Gastrocnemius medialis (tissue), 4 donors: ENCODE data around the gene MIB2.

Experiments
- POLR2A ChIP-seq, 2 donors: fragments of 450-650 bp; IDR thresholded peaks; one replicate each; pipeline ENCODE4 v1.6.1; 2017; ENCODE audit warnings: antibody characterized with exemption in 2 of 2, mild to moderate bottlenecking in 2 of 2, moderate library complexity in 2 of 2
- TF ChIP-seq, protein P1 (sequence below), 5 experiments: fragments of 450-650 bp in 3 of 5; fragments of 200-600 bp in 2 of 5; sonication (generic) in 2 of 5; IDR thresholded peaks in 4 of 5; conservative IDR thresholded peaks in 1 of 5; 1 replicate in 4 of 5; 2 replicates in 1 of 5; pipeline ENCODE4 v1.5.1; 2016 to 2019; ENCODE audit warnings: antibody characterized with exemption in 5 of 5, mild to moderate bottlenecking in 3 of 5, moderate library complexity in 3 of 5

DNA sequence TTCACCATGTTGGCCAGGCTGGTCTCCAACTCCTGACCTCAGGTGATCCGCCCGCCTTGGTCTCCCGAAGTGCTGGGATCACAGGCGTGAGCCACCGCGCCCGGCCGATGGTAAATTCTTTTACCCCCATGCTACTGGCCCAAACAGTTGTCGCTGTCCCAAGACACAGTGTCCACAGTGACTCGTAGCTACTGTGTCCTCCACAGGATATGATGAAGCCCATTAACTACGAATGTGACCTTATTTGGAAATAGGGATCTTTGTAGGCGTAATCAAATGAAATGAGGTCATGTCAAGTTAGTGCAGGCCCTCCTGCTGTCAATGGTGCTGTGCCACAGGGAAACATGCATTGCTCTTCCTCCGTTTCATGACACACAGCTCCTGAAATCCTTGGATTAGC lies 23.8 kb upstream of the MIB2 start:
- TF ChIP-seq, protein P1, sequence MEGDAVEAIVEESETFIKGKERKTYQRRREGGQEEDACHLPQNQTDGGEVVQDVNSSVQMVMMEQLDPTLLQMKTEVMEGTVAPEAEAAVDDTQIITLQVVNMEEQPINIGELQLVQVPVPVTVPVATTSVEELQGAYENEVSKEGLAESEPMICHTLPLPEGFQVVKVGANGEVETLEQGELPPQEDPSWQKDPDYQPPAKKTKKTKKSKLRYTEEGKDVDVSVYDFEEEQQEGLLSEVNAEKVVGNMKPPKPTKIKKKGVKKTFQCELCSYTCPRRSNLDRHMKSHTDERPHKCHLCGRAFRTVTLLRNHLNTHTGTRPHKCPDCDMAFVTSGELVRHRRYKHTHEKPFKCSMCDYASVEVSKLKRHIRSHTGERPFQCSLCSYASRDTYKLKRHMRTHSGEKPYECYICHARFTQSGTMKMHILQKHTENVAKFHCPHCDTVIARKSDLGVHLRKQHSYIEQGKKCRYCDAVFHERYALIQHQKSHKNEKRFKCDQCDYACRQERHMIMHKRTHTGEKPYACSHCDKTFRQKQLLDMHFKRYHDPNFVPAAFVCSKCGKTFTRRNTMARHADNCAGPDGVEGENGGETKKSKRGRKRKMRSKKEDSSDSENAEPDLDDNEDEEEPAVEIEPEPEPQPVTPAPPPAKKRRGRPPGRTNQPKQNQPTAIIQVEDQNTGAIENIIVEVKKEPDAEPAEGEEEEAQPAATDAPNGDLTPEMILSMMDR (IDR thresholded peaks at IDR 0.05 in 4 of 5, conservative IDR thresholded peaks at IDR 0.05 in 1 of 5), result no peak
- TF ChIP-seq POLR2A (IDR thresholded peaks at IDR 0.05), result no peak
